OCI-LY1 (cell line): ENCODE data around the gene NFAM1.

Experiments used
- H2AFZ ChIP-seq: fragments of 200-600 bp; sonication (generic), shearing (Covaris generic); 2 replicates; pipeline ENCODE4 v1.6.0; 2014; ENCODE audit warnings: antibody characterized with exemption, mild to moderate bottlenecking, low read length
- H3F3A ChIP-seq: fragments of 200-600 bp; sonication (generic), shearing (Covaris generic); 2 replicates; pipeline ENCODE4 v1.6.0; 2014; ENCODE audit warnings: mild to moderate bottlenecking, antibody characterized with exemption, low read length, moderate library complexity; ENCODE audit not compliant: insufficient read depth
- H3K27ac ChIP-seq: fragments of 200-600 bp; sonication (generic); 2 replicates; pipeline ENCODE4 v1.5.1; 2014; ENCODE audit warnings: low read length, mixed run types, mild to moderate bottlenecking, low read depth; ENCODE audit not compliant: poor library complexity, severe bottlenecking
- H3K27me3 ChIP-seq: fragments of 200-600 bp; sonication (generic); 2 replicates; pipeline ENCODE4 v1.6.0; 2014; ENCODE audit warnings: antibody characterized with exemption, mild to moderate bottlenecking, low read length, moderate library complexity; ENCODE audit not compliant: insufficient read depth
- H3K36me3 ChIP-seq: fragments of 200-600 bp; sonication (generic); 2 replicates; pipeline ENCODE4 v1.6.1; 2014; ENCODE audit warnings: mild to moderate bottlenecking, antibody characterized with exemption, low read length, moderate library complexity, mixed read lengths; ENCODE audit not compliant: insufficient read depth
- H3K4me1 ChIP-seq: fragments of 200-600 bp; sonication (generic); 2 replicates; pipeline ENCODE4 v1.5.1; 2014; ENCODE audit warnings: mild to moderate bottlenecking, low read length, moderate library complexity; ENCODE audit not compliant: insufficient read depth, severe bottlenecking
- H3K4me2 ChIP-seq: fragments of 200-600 bp; sonication (generic), shearing (Covaris generic); 2 replicates; pipeline ENCODE4 v1.6.1; 2014; ENCODE audit warnings: low read length
- H3K4me3 ChIP-seq: fragments of 200-600 bp; sonication (generic); 2 replicates; pipeline ENCODE4 v1.5.1; 2014; ENCODE audit warnings: low read length, low read depth, mild to moderate bottlenecking, mixed read lengths; ENCODE audit not compliant: poor library complexity, severe bottlenecking
- H3K79me2 ChIP-seq: fragments of 200-600 bp; shearing (Covaris generic); 2 replicates; pipeline ENCODE4 v1.6.1; 2016; ENCODE audit warnings: mixed run types, low read length, mixed read lengths; ENCODE audit not compliant: insufficient read depth
- H3K9ac ChIP-seq: fragments of 200-600 bp; sonication (generic), shearing (Covaris generic); 2 replicates; pipeline ENCODE4 v1.6.1; 2014; ENCODE audit warnings: mild to moderate bottlenecking, low read length, mixed read lengths
- H3K9me2 ChIP-seq: fragments of 200-600 bp; sonication (generic), shearing (Covaris generic); 2 replicates; pipeline ENCODE4 v1.6.1; 2014; ENCODE audit warnings: low read depth, mild to moderate bottlenecking, low read length, mixed read lengths
- H3K9me3 ChIP-seq: fragments of 200-600 bp; shearing (Covaris generic); 2 replicates; pipeline ENCODE4 v1.6.1; 2014; ENCODE audit warnings: low read length, mixed read lengths
- H4K20me1 ChIP-seq: fragments of 200-600 bp; sonication (generic), shearing (Covaris generic); 2 replicates; pipeline ENCODE4 v1.6.0; 2016; ENCODE audit warnings: mild to moderate bottlenecking, low read length; ENCODE audit not compliant: insufficient read depth
- EZH2 ChIP-seq: fragments of 200-600 bp; sonication (generic), shearing (Covaris generic); IDR thresholded peaks from 2 replicates; pipeline ENCODE4 v1.8.0; 2017; ENCODE audit warnings: borderline replicate concordance, mixed run types, mild to moderate bottlenecking, antibody characterized with exemption, low read length, moderate library complexity, mixed read lengths
- TF ChIP-seq, protein P1 (sequence below): fragments of 200-600 bp; sonication (generic), shearing (Covaris generic); IDR thresholded peaks from 2 replicates; pipeline ENCODE4 v1.5.1; 2017; ENCODE audit warnings: mild to moderate bottlenecking, antibody characterized with exemption, low read length, moderate library complexity, mixed read lengths

The NFAM1 gene

DNA sequence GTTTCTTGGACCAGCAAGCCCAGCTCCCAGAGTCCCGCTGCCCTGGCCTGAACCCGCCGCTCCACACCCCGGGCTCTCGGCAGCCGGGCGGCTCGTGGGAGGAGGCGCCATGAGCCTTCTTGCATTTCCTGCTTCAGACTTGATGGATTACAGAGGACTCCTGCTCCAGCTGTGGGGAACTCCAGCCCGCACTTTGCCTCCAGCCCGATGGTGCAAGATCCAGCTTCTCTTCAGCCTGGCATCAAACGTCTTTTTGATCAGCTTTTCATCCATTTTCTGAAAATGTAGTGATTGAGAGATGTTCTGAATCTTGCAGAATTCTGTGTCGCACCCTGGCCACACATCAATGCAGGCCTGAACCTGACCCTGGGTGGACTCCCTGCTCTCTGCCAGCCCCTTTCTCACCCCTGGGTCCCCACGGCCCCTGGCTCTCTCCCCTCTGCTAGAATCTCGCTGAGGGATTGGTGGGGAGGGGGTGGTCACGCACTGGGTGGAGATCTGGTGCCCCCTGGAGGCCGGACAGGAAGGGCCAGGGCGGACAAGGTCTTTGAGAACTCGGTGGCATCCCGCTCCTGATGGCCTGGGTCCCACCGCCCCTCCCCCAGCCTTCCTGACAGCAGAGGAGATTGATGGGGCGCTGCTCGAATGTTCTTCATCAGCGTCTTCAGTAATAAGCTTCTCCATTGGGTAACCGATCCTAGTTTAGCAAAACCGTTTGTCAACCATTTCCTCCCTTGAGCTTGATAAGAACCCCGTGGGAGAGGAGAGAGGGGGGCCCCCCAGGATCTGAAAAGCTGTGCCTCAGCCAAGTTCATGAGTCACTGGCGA is 12.1 kb upstream of the NFAM1 start:
- Histone ChIP-seq H3K27ac (no peak overlapping the region), H3K4me2 (peak overlapping the region; percentile 51), H3K4me1 (peaks cover 25% of the 10 kb centered on the region), H3K36me3 (no peaks in the 10 kb centered on the region), H3K79me2 (no peaks in the 10 kb centered on the region), H3K27me3 (0 out of 2 replicates have a peak, but pooled peaks cover 8% of the 10 kb centered on the region), H3K9me3 (no peaks in the 10 kb centered on the region), H3K9ac (peak overlapping the region; percentile 3; the same call in 1 of the 2 replicates), H2AFZ (0 out of 2 replicates have a peak overlapping the region, but pooled peaks have one; percentile 15), H3F3A (no peaks in the 10 kb centered on the region), H3K4me3 (peak overlapping the region; percentile 38), H4K20me1 (no peaks in the 10 kb centered on the region), H3K9me2 (no peaks in the 10 kb centered on the region)
- no peak for TF ChIP-seq EZH2
- TF ChIP-seq, protein P1, sequence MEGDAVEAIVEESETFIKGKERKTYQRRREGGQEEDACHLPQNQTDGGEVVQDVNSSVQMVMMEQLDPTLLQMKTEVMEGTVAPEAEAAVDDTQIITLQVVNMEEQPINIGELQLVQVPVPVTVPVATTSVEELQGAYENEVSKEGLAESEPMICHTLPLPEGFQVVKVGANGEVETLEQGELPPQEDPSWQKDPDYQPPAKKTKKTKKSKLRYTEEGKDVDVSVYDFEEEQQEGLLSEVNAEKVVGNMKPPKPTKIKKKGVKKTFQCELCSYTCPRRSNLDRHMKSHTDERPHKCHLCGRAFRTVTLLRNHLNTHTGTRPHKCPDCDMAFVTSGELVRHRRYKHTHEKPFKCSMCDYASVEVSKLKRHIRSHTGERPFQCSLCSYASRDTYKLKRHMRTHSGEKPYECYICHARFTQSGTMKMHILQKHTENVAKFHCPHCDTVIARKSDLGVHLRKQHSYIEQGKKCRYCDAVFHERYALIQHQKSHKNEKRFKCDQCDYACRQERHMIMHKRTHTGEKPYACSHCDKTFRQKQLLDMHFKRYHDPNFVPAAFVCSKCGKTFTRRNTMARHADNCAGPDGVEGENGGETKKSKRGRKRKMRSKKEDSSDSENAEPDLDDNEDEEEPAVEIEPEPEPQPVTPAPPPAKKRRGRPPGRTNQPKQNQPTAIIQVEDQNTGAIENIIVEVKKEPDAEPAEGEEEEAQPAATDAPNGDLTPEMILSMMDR, result peak; percentile 73

DNA sequence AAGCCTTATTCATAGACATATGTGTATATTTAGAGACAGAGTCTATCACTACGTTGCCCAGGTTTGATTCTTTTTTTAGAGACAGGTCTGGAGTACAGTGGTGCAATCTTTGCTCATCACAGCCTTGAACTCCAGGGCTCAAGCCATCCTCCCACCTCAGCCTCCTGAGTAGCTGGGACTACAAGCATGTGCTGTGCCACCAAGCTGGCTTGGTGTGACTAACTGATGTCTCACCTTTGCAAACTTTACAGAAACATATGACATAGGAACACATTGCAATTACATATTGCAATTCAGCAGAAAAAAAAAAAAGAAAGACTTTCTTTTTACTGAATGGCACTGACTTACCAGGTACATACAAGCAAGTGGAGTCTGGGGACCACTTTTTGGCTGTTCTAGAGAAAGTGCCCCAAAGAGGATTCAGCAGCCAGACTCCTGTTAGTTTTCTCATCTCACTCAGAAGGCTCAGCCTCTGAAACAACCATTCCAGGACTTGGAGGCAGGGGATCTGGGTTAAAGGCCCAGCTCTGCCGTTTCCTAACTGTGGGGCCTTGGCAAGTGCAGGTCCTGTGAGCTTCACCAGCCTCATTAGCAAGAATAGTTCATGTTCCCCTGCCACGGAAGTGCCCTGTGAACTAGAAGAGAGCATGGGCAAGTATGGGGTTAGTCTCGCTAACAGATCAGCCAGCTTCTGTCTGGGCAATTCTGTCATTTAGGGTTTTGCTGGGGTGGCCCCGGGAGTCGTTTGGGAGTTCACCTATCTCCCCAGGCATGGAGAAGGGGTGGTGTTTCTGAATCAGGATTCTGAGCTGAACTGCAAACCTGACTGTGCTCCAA is 11.3 kb upstream of the NFAM1 start:
- H3K27me3 ChIP-seq, result 0 out of 2 replicates have a peak, but pooled peaks cover 8% of the 10 kb centered on the region
- H3K4me2 ChIP-seq, result peak overlapping the region; percentile 51
- H3K9me3 ChIP-seq, result no peaks in the 10 kb centered on the region
- H2AFZ ChIP-seq, result 0 out of 2 replicates have a peak overlapping the region, but pooled peaks have one; percentile 15
- H3K4me1 ChIP-seq, result peaks cover 25% of the 10 kb centered on the region
- no peak overlapping the region for H3K27ac ChIP-seq
- H4K20me1 ChIP-seq, result no peaks in the 10 kb centered on the region
- H3K4me3 ChIP-seq, result peak overlapping the region; percentile 38
- TF ChIP-seq, protein P1, result no peak
- no peak for TF ChIP-seq EZH2
- H3K36me3 ChIP-seq, result no peaks in the 10 kb centered on the region
- H3K9me2 ChIP-seq, result no peaks in the 10 kb centered on the region
- H3K79me2 ChIP-seq, result no peaks in the 10 kb centered on the region
- no peaks in the 10 kb centered on the region for H3F3A ChIP-seq
- H3K9ac ChIP-seq, result no peak overlapping the region; the same call in 1 of the 2 replicates

DNA sequence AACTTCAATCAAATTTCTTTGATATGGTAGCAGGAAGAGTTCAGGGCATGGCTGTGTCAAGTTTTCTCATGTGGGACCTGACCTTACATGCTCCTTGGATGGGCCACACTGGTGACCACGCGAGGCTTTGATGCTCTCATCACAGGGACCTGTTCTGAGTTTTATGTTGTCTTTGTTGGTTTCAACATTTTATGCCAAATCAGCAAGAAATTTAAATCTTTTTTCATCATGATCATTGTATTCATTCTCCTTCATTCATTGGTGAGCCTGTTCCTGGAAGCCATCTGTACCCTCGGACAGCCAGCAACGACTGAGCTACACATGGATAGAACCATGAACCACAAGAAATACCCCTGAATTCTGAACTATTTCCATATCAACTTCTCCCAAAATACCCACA is 10.5 kb upstream of the NFAM1 start:
- no peak overlapping the region for H2AFZ ChIP-seq
- H3K4me3 ChIP-seq, result no peak overlapping the region
- TF ChIP-seq EZH2, result no peak
- TF ChIP-seq, protein P1, result no peak
- no peaks in the 10 kb centered on the region for H4K20me1 ChIP-seq
- no peak overlapping the region for H3K27ac ChIP-seq
- no peaks in the 10 kb centered on the region for H3K79me2 ChIP-seq
- H3K9me3 ChIP-seq, result no peaks in the 10 kb centered on the region
- H3K4me2 ChIP-seq, result no peak overlapping the region
- H3K4me1 ChIP-seq, result peaks cover 29% of the 10 kb centered on the region
- H3K9ac ChIP-seq, result no peak overlapping the region
- 0 out of 2 replicates have a peak, but pooled peaks cover 8% of the 10 kb centered on the region for H3K27me3 ChIP-seq
- H3F3A ChIP-seq, result no peaks in the 10 kb centered on the region
- no peaks in the 10 kb centered on the region for H3K9me2 ChIP-seq
- H3K36me3 ChIP-seq, result no peaks in the 10 kb centered on the region
